HuH-7.5 (cell line): ENCODE measurements around the gene SLC20A1.

Experiments
- DNase-seq: peaks from one replicate; pipeline ENCODE4 v3.0.0; 2011; ENCODE audit warnings: low spot score

The SLC20A1 gene

GRCh38 chr2:112626604-112627059 lies 19.1 kb upstream of the SLC20A1 start:
- DNase-seq: peak; percentile 51

- DNase-seq: no peak
Observed at GRCh38 chr2:112627060-112628040, 18.4 kb upstream of the SLC20A1 start.

GRCh38 chr2:112629224-112629623 lies 16.5 kb upstream of the SLC20A1 start:
- no peak for DNase-seq

GRCh38 chr2:112629823-112630222 lies 15.9 kb upstream of the SLC20A1 start:
- no peak for DNase-seq

- no peak for DNase-seq
Observed at GRCh38 chr2:112630268-112630667, 15.5 kb upstream of the SLC20A1 start.

GRCh38 chr2:112633708-112634107 lies 12.0 kb upstream of the SLC20A1 start:
- DNase-seq: no peak

- DNase-seq: no peak
Observed at GRCh38 chr2:112634153-112634873, 11.4 kb upstream of the SLC20A1 start.

- no peak for DNase-seq
Observed at GRCh38 chr2:112634874-112635157, 10.9 kb upstream of the SLC20A1 start.

GRCh38 chr2:112636605-112637288 lies 9.0 kb upstream of the SLC20A1 start:
- DNase-seq: no peak

- no peak for DNase-seq
Observed at GRCh38 chr2:112637289-112637660, 8.5 kb upstream of the SLC20A1 start.

- no peak for DNase-seq
Observed at GRCh38 chr2:112639936-112640335, 5.8 kb upstream of the SLC20A1 start.

GRCh38 chr2:112640467-112640799 lies 5.3 kb upstream of the SLC20A1 start:
- no peak for DNase-seq

GRCh38 chr2:112640800-112641675 lies 4.7 kb upstream of the SLC20A1 start:
- no peak for DNase-seq

GRCh38 chr2:112641701-112642100 lies 4.0 kb upstream of the SLC20A1 start:
- no peak for DNase-seq

GRCh38 chr2:112642561-112642960 lies 3.2 kb upstream of the SLC20A1 start:
- DNase-seq: no peak

- no peak for DNase-seq
Observed at GRCh38 chr2:112642966-112643365, 2.8 kb upstream of the SLC20A1 start.

- no peak for DNase-seq
Observed at GRCh38 chr2:112643488-112643887, 2.3 kb upstream of the SLC20A1 start.

GRCh38 chr2:112644155-112644932 lies 1.4 kb upstream of the SLC20A1 start:
- DNase-seq: peak; percentile 44

- DNase-seq: no peak
Observed at GRCh38 chr2:112644933-112645309, 818 bp upstream of the SLC20A1 start.

- no peak for DNase-seq
Observed at GRCh38 chr2:112646102-112646719, 472 bp downstream of the SLC20A1 start.
